Neural progenitor cell (in vitro differentiated cells): ENCODE data around the gene GALE. TPM values are rescaled to one million over a fixed set of nuclear protein-coding genes. Genes with fewer than 3 reads are reported as not detected.

Source experiments
- DNase-seq: peaks from one replicate; pipeline ENCODE4 v3.0.0-alpha.2; 2016; ENCODE audit warnings: low spot score
- H2AFZ ChIP-seq: fragments of 200-600 bp; sonication (generic); replicated peaks from 2 replicates; pipeline ENCODE4 v1.6.1; 2016; ENCODE audit warnings: antibody characterized with exemption
- H3F3A ChIP-seq: fragments of 200-600 bp; sonication (generic); 2 replicates; pipeline ENCODE4 v1.6.1; 2016; ENCODE audit warnings: antibody characterized with exemption, low read depth
- H3K27ac ChIP-seq: fragments of 200-600 bp; sonication (generic); 2 replicates; pipeline ENCODE4 v1.5.1; 2016; ENCODE audit warnings: mild to moderate bottlenecking
- H3K27me3 ChIP-seq: fragments of 200-600 bp; sonication (generic); 2 replicates; pipeline ENCODE4 v1.6.1; 2016; ENCODE audit warnings: mild to moderate bottlenecking, moderate library complexity
- H3K36me3 ChIP-seq: fragments of 200-600 bp; sonication (generic); 2 replicates; pipeline ENCODE4 v1.5.1; 2016
- H3K4me1 ChIP-seq: fragments of 200-600 bp; sonication (generic); 2 replicates; pipeline ENCODE4 v1.6.1; 2016; ENCODE audit warnings: mixed run types
- H3K4me2 ChIP-seq: fragments of 200-600 bp; sonication (generic); 2 replicates; pipeline ENCODE4 v1.6.1; 2016
- H3K4me3 ChIP-seq: fragments of 200-600 bp; sonication (generic); 2 replicates; pipeline ENCODE4 v1.5.1; 2016
- H3K79me2 ChIP-seq: fragments of 200-600 bp; sonication (generic); 2 replicates; pipeline ENCODE4 v1.6.1; 2016; ENCODE audit warnings: low read depth
- H3K9ac ChIP-seq: fragments of 200-600 bp; sonication (generic); 2 replicates; pipeline ENCODE4 v1.6.1; 2016
- H3K9me3 ChIP-seq: fragments of 200-600 bp; sonication (generic); 2 replicates; pipeline ENCODE4 v1.5.1; 2016; ENCODE audit warnings: low read depth
- H4K20me1 ChIP-seq: fragments of 200-600 bp; sonication (generic); 2 replicates; pipeline ENCODE4 v1.6.1; 2016; ENCODE audit warnings: low read depth
- H3K27ac Mint-ChIP-seq: 3 replicates; pipeline ENCODE4 v1.8.0; 2021; ENCODE audit warnings: mixed read lengths
- H3K27me3 Mint-ChIP-seq: 2 replicates; pipeline ENCODE4 v1.8.0; 2022; ENCODE audit warnings: low read depth, mild to moderate bottlenecking, inconsistent platforms, moderate library complexity, mixed read lengths; ENCODE audit not compliant: insufficient read depth
- H3K36me3 Mint-ChIP-seq: 3 replicates; pipeline ENCODE4 v1.8.0; 2021; ENCODE audit warnings: mixed read lengths
- H3K4me1 Mint-ChIP-seq: 3 replicates; pipeline ENCODE4 v1.8.0; 2021; ENCODE audit warnings: mixed read lengths
- H3K4me3 Mint-ChIP-seq: 3 replicates; pipeline ENCODE4 v1.8.0; 2021; ENCODE audit warnings: mild to moderate bottlenecking, moderate library complexity, mixed read lengths
- H3K9me3 Mint-ChIP-seq: 3 replicates; pipeline ENCODE4 v1.8.0; 2020; ENCODE audit warnings: mixed read lengths
- CTCF ChIP-seq: fragments of 200-600 bp; sonication (generic); IDR thresholded peaks from 2 replicates; pipeline ENCODE4 v1.5.1; 2017; ENCODE audit warnings: antibody characterized with exemption, mild to moderate bottlenecking
- EZH2 ChIP-seq: fragments of 200-600 bp; sonication (generic); IDR thresholded peaks from 2 replicates; pipeline ENCODE4 v1.6.1; 2017; ENCODE audit warnings: antibody characterized with exemption, mild to moderate bottlenecking, moderate library complexity
- EZH2phosphoT487 ChIP-seq: fragments of 200-600 bp; sonication (generic); IDR thresholded peaks from 2 replicates; pipeline ENCODE4 v1.6.1; 2017; ENCODE audit warnings: antibody characterized with exemption
- total RNA-seq: library from RNA; depleted of rRNA; stranded (reverse); fragments of >200 nt; gene quantifications from 2 replicates; pipeline ENCODE4 v1.2.3, GENCODE V29; 2015; ENCODE audit warnings: low replicate concordance

Gene GALE
- total RNA-seq, 1 donor from 2014 or later, result 15.6 TPM

- Mint-ChIP-seq H3K27ac (no peak overlapping the region), H3K9me3 (no peaks in the 10 kb centered on the region), H3K4me3 (no peak overlapping the region), H3K4me1 (no peaks in the 10 kb centered on the region), H3K36me3 (peaks cover 27% of the 10 kb centered on the region), H3K27me3 (no peaks in the 10 kb centered on the region)
- H3K36me3 ChIP-seq, result peaks cover 12% of the 10 kb centered on the region
- peaks cover 17% of the 10 kb centered on the region for H3F3A ChIP-seq
- no peak overlapping the region for H3K4me3 ChIP-seq
- H3K4me2 ChIP-seq, result no peak overlapping the region
- no peaks in the 10 kb centered on the region for H3K79me2 ChIP-seq
- H3K4me1 ChIP-seq, result no peaks in the 10 kb centered on the region
- TF ChIP-seq EZH2 (no peak), EZH2phosphoT487 (no peak), CTCF (no peak)
- no peaks in the 10 kb centered on the region for H3K9me3 ChIP-seq
- H3K27ac ChIP-seq, result no peak overlapping the region
- no peak overlapping the region for H3K9ac ChIP-seq
- no peaks in the 10 kb centered on the region for H3K27me3 ChIP-seq
- DNase-seq, result no peak
- no peak overlapping the region for H2AFZ ChIP-seq
- H4K20me1 ChIP-seq, result peaks cover 9% of the 10 kb centered on the region
Measured at GRCh38 chr1:23763041-23763577, 37.4 kb downstream of the GALE start.

- Histone ChIP-seq H3K9me3 (no peaks in the 10 kb centered on the region), H2AFZ (no peak overlapping the region), H3K79me2 (no peaks in the 10 kb centered on the region), H3K27ac (no peak overlapping the region), H4K20me1 (peaks cover 7% of the 10 kb centered on the region), H3K4me2 (no peak overlapping the region), H3K9ac (no peak overlapping the region), H3K36me3 (peaks cover 12% of the 10 kb centered on the region), H3F3A (peaks cover 20% of the 10 kb centered on the region), H3K4me1 (no peaks in the 10 kb centered on the region), H3K27me3 (no peaks in the 10 kb centered on the region), H3K4me3 (no peak overlapping the region)
- Mint-ChIP-seq H3K36me3 (peaks cover 35% of the 10 kb centered on the region), H3K4me1 (no peaks in the 10 kb centered on the region), H3K4me3 (no peak overlapping the region), H3K27me3 (peaks cover 2% of the 10 kb centered on the region), H3K9me3 (no peaks in the 10 kb centered on the region), H3K27ac (no peak overlapping the region)
- no peak for TF ChIP-seq EZH2phosphoT487
- no peak for DNase-seq
Measured at GRCh38 chr1:23759277-23759676, 41.3 kb downstream of the GALE start.

GRCh38 chr1:23757812-23758211, 42.7 kb downstream of the GALE start:
- Histone ChIP-seq H3F3A (peaks cover 20% of the 10 kb centered on the region), H4K20me1 (peaks cover 7% of the 10 kb centered on the region), H3K9ac (no peak overlapping the region), H3K4me2 (no peak overlapping the region), H3K9me3 (no peaks in the 10 kb centered on the region), H3K79me2 (no peaks in the 10 kb centered on the region), H3K27me3 (no peaks in the 10 kb centered on the region), H3K36me3 (peaks cover 19% of the 10 kb centered on the region), H2AFZ (no peak overlapping the region), H3K4me1 (no peaks in the 10 kb centered on the region), H3K4me3 (no peak overlapping the region), H3K27ac (no peak overlapping the region)
- no peak for TF ChIP-seq EZH2phosphoT487
- TF ChIP-seq EZH2, result no peak
- no peak for TF ChIP-seq CTCF
- H3K27ac Mint-ChIP-seq, result no peak overlapping the region
- H3K4me1 Mint-ChIP-seq, result no peaks in the 10 kb centered on the region
- no peaks in the 10 kb centered on the region for H3K9me3 Mint-ChIP-seq
- no peak for DNase-seq
- peaks cover 2% of the 10 kb centered on the region for H3K27me3 Mint-ChIP-seq
- no peak overlapping the region for H3K4me3 Mint-ChIP-seq
- H3K36me3 Mint-ChIP-seq, result peaks cover 40% of the 10 kb centered on the region

DNA sequence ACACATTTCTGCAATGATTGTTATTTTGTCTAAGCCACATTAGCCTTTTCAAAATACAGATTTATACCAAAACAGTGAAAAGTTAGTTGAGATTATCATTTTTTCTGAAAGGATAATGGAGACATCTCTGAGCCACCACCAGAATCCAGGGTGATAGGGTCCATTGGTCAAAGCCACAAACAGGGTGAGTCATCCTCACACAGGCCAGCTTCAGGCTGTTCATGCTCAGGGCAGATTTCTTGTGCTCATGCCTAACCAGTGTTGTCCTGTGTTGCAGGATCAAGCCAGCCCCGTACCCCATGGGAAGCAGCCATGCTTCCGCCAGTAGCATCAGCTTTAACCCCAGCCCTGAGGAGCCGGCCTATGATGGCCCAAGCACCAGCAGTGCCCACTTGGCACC, 43.9 kb downstream of the GALE start:
- Histone ChIP-seq H3K4me2 (no peak overlapping the region), H3K36me3 (peaks cover 19% of the 10 kb centered on the region), H2AFZ (no peak overlapping the region), H3K79me2 (peaks cover 5% of the 10 kb centered on the region), H3K4me1 (no peaks in the 10 kb centered on the region), H3K9ac (no peak overlapping the region), H3K4me3 (no peak overlapping the region), H3K9me3 (no peaks in the 10 kb centered on the region), H3F3A (peaks cover 20% of the 10 kb centered on the region), H3K27ac (no peak overlapping the region), H3K27me3 (no peaks in the 10 kb centered on the region), H4K20me1 (peaks cover 10% of the 10 kb centered on the region)
- DNase-seq, result no peak
- Mint-ChIP-seq H3K4me1 (no peaks in the 10 kb centered on the region), H3K27me3 (peaks cover 2% of the 10 kb centered on the region), H3K4me3 (no peak overlapping the region), H3K36me3 (peaks cover 42% of the 10 kb centered on the region), H3K27ac (no peak overlapping the region), H3K9me3 (no peaks in the 10 kb centered on the region)
- TF ChIP-seq EZH2phosphoT487, result no peak
- no peak for TF ChIP-seq EZH2
- no peak for TF ChIP-seq CTCF
